Smooth muscle cell (in vitro differentiated cells): ENCODE measurements around the gene USP7. TPM values are rescaled to one million over a fixed set of nuclear protein-coding genes. Genes with fewer than 3 reads are reported as not detected.
A peak's percentile ranks its signal among the peaks of the same experiment; 100 is the strongest.

ENCODE experiments used
- DNase-seq: peaks from one replicate; lab custom pipeline; 2025; ENCODE audit not compliant: unreplicated experiment; lab: John Stamatoyannopoulos, UW
- H2AFZ ChIP-seq: fragments of 200-600 bp; sonication (generic); 2 replicates; pipeline ENCODE4 v1.6.0; 2016; ENCODE audit warnings: antibody characterized with exemption, low read depth, mild to moderate bottlenecking
- H3F3A ChIP-seq: fragments of 200-600 bp; sonication (generic); 2 replicates; pipeline ENCODE4 v1.6.0; 2017; ENCODE audit warnings: antibody characterized with exemption, low read depth
- H3K27ac ChIP-seq: fragments of 200-600 bp; sonication (generic); 2 replicates; pipeline ENCODE4 v1.5.1; 2016; ENCODE audit warnings: low read depth, mild to moderate bottlenecking
- H3K27me3 ChIP-seq: fragments of 200-600 bp; sonication (generic); 2 replicates; pipeline ENCODE4 v1.6.1; 2016; ENCODE audit warnings: low read depth, mild to moderate bottlenecking
- H3K36me3 ChIP-seq: fragments of 200-600 bp; sonication (generic); 2 replicates; pipeline ENCODE4 v1.5.1; 2016; ENCODE audit warnings: low read depth
- H3K4me1 ChIP-seq: fragments of 200-600 bp; sonication (generic); 2 replicates; pipeline ENCODE4 v1.5.1; 2016; ENCODE audit warnings: low read depth
- H3K4me2 ChIP-seq: fragments of 200-600 bp; sonication (generic); 2 replicates; pipeline ENCODE4 v1.6.0; 2016; ENCODE audit warnings: mild to moderate bottlenecking
- H3K4me3 ChIP-seq: fragments of 200-600 bp; sonication (generic); 2 replicates; pipeline ENCODE4 v1.5.1; 2016; ENCODE audit warnings: mild to moderate bottlenecking
- H3K79me2 ChIP-seq: fragments of 200-600 bp; sonication (generic); 2 replicates; pipeline ENCODE4 v1.6.0; 2016; ENCODE audit warnings: low read depth, mild to moderate bottlenecking
- H3K9ac ChIP-seq: fragments of 200-600 bp; sonication (generic); 2 replicates; pipeline ENCODE4 v1.6.0; 2016; ENCODE audit warnings: low read depth
- H3K9me3 ChIP-seq: fragments of 200-600 bp; sonication (generic); replicated peaks from 2 replicates; pipeline ENCODE4 v1.5.1; 2016; ENCODE audit warnings: low read depth
- H4K20me1 ChIP-seq: fragments of 200-600 bp; sonication (generic); 2 replicates; pipeline ENCODE4 v1.6.0; 2016; ENCODE audit warnings: low read depth
- CTCF ChIP-seq: fragments of 200-600 bp; sonication (generic); IDR thresholded peaks from 2 replicates; pipeline ENCODE4 v1.5.1; 2017; ENCODE audit warnings: borderline replicate concordance, mild to moderate bottlenecking, antibody characterized with exemption; ENCODE audit not compliant: insufficient read depth, poor library complexity, severe bottlenecking
- WGBS: methylation state at CpG from one replicate; pipeline ENCODE4 v1.1.7; 2016; ENCODE audit warnings: low lambda C conversion rate; 5-methylcytosine and 5-hydroxymethylcytosine counted together
- polyA plus RNA-seq: library from polyadenylated mRNA; unstranded; fragments of >200 nt; fragmentation: Nextera tagmentation; extraction: Ambion mirVana; gene quantifications from 2 replicates; pipeline ENCODE4 v1.2.1, GENCODE V29; 2016
- total RNA-seq: library from RNA; depleted of rRNA; stranded (reverse); fragments of >200 nt; gene quantifications from 2 replicates; pipeline ENCODE4 v1.2.3, GENCODE V29; 2014

Gene USP7
- total and polyA plus RNA-seq, 2 experiments from 2014 or later = 50.7 to 52.1 TPM

DNA sequence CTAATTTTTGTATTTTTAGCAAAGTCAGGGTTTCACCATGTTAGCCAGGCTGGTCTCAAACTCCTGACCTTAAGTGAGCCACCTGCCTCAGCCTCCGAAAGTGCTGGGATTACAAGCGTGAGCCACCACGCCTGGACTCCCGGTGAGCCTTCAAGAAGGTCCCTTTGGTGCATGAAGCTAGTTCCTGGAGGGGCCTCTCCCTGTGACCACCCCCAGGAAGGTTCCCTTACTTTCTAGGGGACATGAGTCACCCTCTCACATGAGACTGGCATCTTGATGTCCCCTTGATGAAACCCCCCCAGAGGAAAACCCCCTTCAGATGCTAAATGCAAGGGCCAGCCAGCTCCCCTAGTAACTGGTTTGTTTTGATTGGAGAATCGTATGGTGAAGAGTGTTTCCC lies 107.7 kb downstream of the USP7 start:
- Histone ChIP-seq H3K9ac (no peak overlapping the region), H3K79me2 (peaks cover 12% of the 10 kb centered on the region), H2AFZ (no peak overlapping the region), H3F3A (peaks cover 27% of the 10 kb centered on the region), H3K36me3 (peaks cover 4% of the 10 kb centered on the region), H3K4me1 (no peaks in the 10 kb centered on the region), H3K27me3 (no peaks in the 10 kb centered on the region), H3K4me3 (no peak overlapping the region), H3K9me3 (no peaks in the 10 kb centered on the region), H3K4me2 (no peak overlapping the region), H3K27ac (no peak overlapping the region), H4K20me1 (peaks cover 95% of the 10 kb centered on the region)
- DNase-seq = no peak
- 77% methylated on average over 5 of the region's 5 CpGs for WGBS
- TF ChIP-seq CTCF = no peak

DNA sequence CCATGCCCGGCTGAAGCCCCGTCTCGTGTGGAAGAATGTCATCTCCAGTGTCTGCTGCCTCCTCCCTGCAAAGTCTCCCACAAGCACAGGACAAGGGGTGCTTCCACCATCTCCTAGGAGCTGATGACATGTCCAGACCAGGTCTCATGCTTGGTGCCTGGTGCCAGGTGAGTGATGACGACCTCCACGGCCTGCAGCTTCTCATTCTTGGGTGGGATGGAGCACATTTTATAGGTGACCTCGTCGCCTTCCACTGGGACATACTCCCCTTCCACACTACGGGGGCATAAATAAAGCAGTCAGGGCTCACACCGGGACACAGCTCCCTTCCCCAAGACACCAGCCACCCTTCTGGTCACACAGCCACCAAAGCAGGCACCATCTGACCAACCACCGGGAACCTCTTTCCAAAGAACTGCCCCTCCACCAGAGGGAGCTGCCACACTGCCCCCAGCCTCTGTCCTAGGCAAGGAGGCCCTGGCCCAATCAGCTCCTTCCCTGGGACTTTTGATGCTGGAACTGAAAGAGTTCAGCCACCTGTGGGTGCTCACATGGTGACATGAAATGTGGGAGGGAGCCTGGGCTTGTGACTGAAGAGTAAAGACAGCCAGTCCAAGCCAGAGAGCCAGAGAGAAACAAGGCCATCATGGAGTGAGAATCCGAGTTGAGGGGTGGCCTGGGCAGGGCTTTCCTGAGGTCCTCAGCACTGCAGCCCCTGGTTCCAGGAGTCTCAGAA lies 108.5 kb downstream of the USP7 start:
- Histone ChIP-seq H4K20me1 (peaks cover 93% of the 10 kb centered on the region), H3K9me3 (no peaks in the 10 kb centered on the region), H3K36me3 (peaks cover 4% of the 10 kb centered on the region), H2AFZ (no peak overlapping the region), H3K27me3 (no peaks in the 10 kb centered on the region), H3K79me2 (peaks cover 5% of the 10 kb centered on the region), H3F3A (peaks cover 27% of the 10 kb centered on the region), H3K4me1 (no peaks in the 10 kb centered on the region), H3K4me2 (no peak overlapping the region), H3K27ac (no peak overlapping the region), H3K4me3 (no peak overlapping the region), H3K9ac (no peak overlapping the region)
- WGBS = 92% methylated on average over 11 of the region's 11 CpGs
- peak; percentile 24 for TF ChIP-seq CTCF
- no peak for DNase-seq

- no peaks in the 10 kb centered on the region for H3K9me3 ChIP-seq
- H3K36me3 ChIP-seq = peaks cover 4% of the 10 kb centered on the region
- H3K4me1 ChIP-seq = no peaks in the 10 kb centered on the region
- WGBS = 94% methylated on average over 9 of the region's 9 CpGs
- H4K20me1 ChIP-seq = peaks cover 93% of the 10 kb centered on the region
- H3K27me3 ChIP-seq = no peaks in the 10 kb centered on the region
- TF ChIP-seq CTCF = no peak
- no peak overlapping the region for H3K4me3 ChIP-seq
- H3K9ac ChIP-seq = no peak overlapping the region
- H3K4me2 ChIP-seq = no peak overlapping the region
- H3K27ac ChIP-seq = no peak overlapping the region
- H3F3A ChIP-seq = peaks cover 27% of the 10 kb centered on the region
- H2AFZ ChIP-seq = no peak overlapping the region
- no peaks in the 10 kb centered on the region for H3K79me2 ChIP-seq
- DNase-seq = no peak
These were observed 109.3 kb downstream of the USP7 start for GRCh38 chr16:8854298-8854948.

GRCh38 chr16:8853611-8854010 lies 110.1 kb downstream of the USP7 start:
- H3K4me1 ChIP-seq = no peaks in the 10 kb centered on the region
- no peak overlapping the region for H3K9ac ChIP-seq
- peak overlapping the region; percentile 47 for H3K27ac ChIP-seq
- peaks cover 4% of the 10 kb centered on the region for H3K36me3 ChIP-seq
- H3K4me3 ChIP-seq = no peak overlapping the region
- no peak overlapping the region for H3K4me2 ChIP-seq
- H3K27me3 ChIP-seq = no peaks in the 10 kb centered on the region
- H4K20me1 ChIP-seq = peaks cover 93% of the 10 kb centered on the region
- H3F3A ChIP-seq = peaks cover 31% of the 10 kb centered on the region
- H3K79me2 ChIP-seq = no peaks in the 10 kb centered on the region
- H2AFZ ChIP-seq = no peak overlapping the region
- no peaks in the 10 kb centered on the region for H3K9me3 ChIP-seq
- no peak for TF ChIP-seq CTCF
- no peak for DNase-seq
- WGBS = 58% methylated on average over 7 of the region's 7 CpGs
